PC-3 (cell line): ENCODE data around the gene CENPE. TPM values are rescaled to one million over a fixed set of nuclear protein-coding genes. Genes with fewer than 3 reads are reported as not detected.

Experiments
- ATAC-seq: fragments of 200-7000 bp; cut with Tn5 transposase; 2 replicates; pipeline ENCODE4 v1.9.1; 2020; ENCODE audit warnings: mild to moderate bottlenecking, moderate library complexity
- BruUV-seq: library from RNA; stranded (reverse); fragments of 400-500 nt; replicated peaks from 2 replicates; lab custom pipeline; 2021; lab: Mats Ljungman, UMichigan
- CTCF ChIA-PET: fragments of 300-600 bp; sonication (Branson Sonifier 250); formaldehyde crosslinking; loops from one replicate; lab custom pipeline; 2022; ENCODE audit warnings: antibody characterized with exemption; lab: Charles Lee
- POLR2A ChIA-PET: fragments of 300-600 bp; sonication (Branson Sonifier 250); formaldehyde crosslinking; loops from one replicate; lab custom pipeline; 2022; ENCODE audit warnings: antibody characterized with exemption; ENCODE audit not compliant: unreplicated experiment; lab: Charles Lee
- DNase-seq: peaks from one replicate; pipeline ENCODE4 v3.0.0-alpha.2; 2015
- H2AFZ ChIP-seq: fragments of 300-600 bp; sonication (generic); 2 replicates; pipeline ENCODE4 v1.6.0; 2016; ENCODE audit warnings: antibody characterized with exemption, low read length
- H3F3A ChIP-seq: fragments of 300-600 bp; sonication (generic); one replicate; pipeline ENCODE4 v1.6.0; 2017; ENCODE audit warnings: antibody characterized with exemption, low read length, control low read depth, mild to moderate bottlenecking; ENCODE audit not compliant: unreplicated experiment
- H3K27ac ChIP-seq: fragments of 300-600 bp; sonication (generic); 2 replicates; pipeline ENCODE4 v1.5.1; 2016; ENCODE audit warnings: mild to moderate bottlenecking, low read length
- H3K27me3 ChIP-seq: fragments of 300-600 bp; sonication (generic); 2 replicates; pipeline ENCODE4 v1.6.1; 2016; ENCODE audit warnings: low read length, mixed read lengths
- H3K36me3 ChIP-seq: fragments of 300-600 bp; sonication (generic); 2 replicates; pipeline ENCODE4 v1.6.1; 2016; ENCODE audit warnings: low read depth, mixed run types, low read length, mixed read lengths
- H3K4me1 ChIP-seq: fragments of 300-600 bp; sonication (generic); 2 replicates; pipeline ENCODE4 v1.5.1; 2016; ENCODE audit warnings: low read length; ENCODE audit not compliant: insufficient read depth
- H3K4me2 ChIP-seq: fragments of 300-600 bp; sonication (generic); 2 replicates; pipeline ENCODE4 v1.6.0; 2016; ENCODE audit warnings: low read length
- H3K4me3 ChIP-seq: fragments of 300-600 bp; sonication (generic); 2 replicates; pipeline ENCODE4 v1.5.1; 2016; ENCODE audit warnings: mild to moderate bottlenecking, low read length, mixed read lengths
- H3K79me2 ChIP-seq: fragments of 300-600 bp; sonication (generic); 2 replicates; pipeline ENCODE4 v1.6.1; 2017; ENCODE audit warnings: low read length, mixed read lengths
- H3K9ac ChIP-seq: fragments of 300-600 bp; sonication (generic); 2 replicates; pipeline ENCODE4 v1.6.0; 2016; ENCODE audit warnings: mild to moderate bottlenecking, low read length
- H3K9me2 ChIP-seq: fragments of 300-600 bp; sonication (generic); replicated peaks from 2 replicates; pipeline ENCODE4 v1.6.1; 2016; ENCODE audit warnings: mixed run types, low read length, mixed read lengths
- H3K9me3 ChIP-seq: fragments of 300-600 bp; sonication (generic); 2 replicates; pipeline ENCODE4 v1.6.1; 2016; ENCODE audit warnings: low read length, mixed read lengths
- H4K20me1 ChIP-seq: fragments of 300-600 bp; sonication (generic); 2 replicates; pipeline ENCODE4 v1.6.1; 2016; ENCODE audit warnings: low read length, mixed read lengths
- CTCF ChIP-seq: fragments of 300-600 bp; sonication (generic); conservative IDR thresholded peaks from 2 replicates; pipeline ENCODE4 v1.5.1; 2017; ENCODE audit warnings: antibody characterized with exemption, low read depth, mild to moderate bottlenecking, low read length
- EZH2 ChIP-seq: fragments of 300-600 bp; sonication (generic); IDR thresholded peaks from one replicate; pipeline ENCODE4 v1.6.1; 2017; ENCODE audit warnings: antibody characterized with exemption, mild to moderate bottlenecking, low read length; ENCODE audit not compliant: unreplicated experiment
- EZH2phosphoT487 ChIP-seq: fragments of 300-600 bp; sonication (generic); IDR thresholded peaks from 2 replicates; pipeline ENCODE4 v1.6.1; 2018; ENCODE audit warnings: mild to moderate bottlenecking, antibody characterized with exemption, low read length, borderline replicate concordance
- intact Hi-C: fragments of 100-400 bp; cut with micrococcal nuclease; formaldehyde crosslinking; loops from 2 replicates; pipeline ENCODE4 v1.9.0; 2023
- total RNA-seq: library from RNA; depleted of rRNA; stranded (reverse); fragments of >200 nt; gene quantifications from 2 replicates; pipeline ENCODE4 v1.2.3, GENCODE V29; 2014

Gene CENPE
- total RNA-seq, 1 experiment from 2014 or later: 17.3 TPM

GRCh38 chr4:103207673-103208072 is 9.5 kb upstream of the CENPE start:
- intact Hi-C loops: loop anchor here (5.0 kb wide), 1 partner anchor 425 kb away; no protein-coding TSS in a partner anchor
- H3K79me2 ChIP-seq: no peaks in the 10 kb centered on the region
- H3K9ac ChIP-seq: no peak overlapping the region
- DNase-seq (peak; percentile 2), ATAC-seq (no peak)
- no TSS peak for BruUV-seq
- TF ChIP-seq EZH2phosphoT487 (no peak), CTCF (peak; percentile 36; the same call in 1 of the 2 replicates), EZH2 (no peak)
- no peaks in the 10 kb centered on the region for H4K20me1 ChIP-seq
- no peaks in the 10 kb centered on the region for H3F3A ChIP-seq
- peak overlapping the region; percentile 38; the same call in 1 of the 2 replicates for H2AFZ ChIP-seq
- no peaks in the 10 kb centered on the region for H3K4me1 ChIP-seq
- POLR2A ChIA-PET: no interaction called here
- no peak overlapping the region for H3K27ac ChIP-seq
- no peaks in the 10 kb centered on the region for H3K9me2 ChIP-seq
- CTCF ChIA-PET: interaction anchor here (0.7 kb wide), 1 partner anchor 598 kb away, joined by 4 read pairs; no protein-coding TSS in a partner anchor
- no peak overlapping the region for H3K4me3 ChIP-seq
- no peaks in the 10 kb centered on the region for H3K27me3 ChIP-seq
- H3K9me3 ChIP-seq: no peaks in the 10 kb centered on the region
- no peak overlapping the region for H3K4me2 ChIP-seq
- no peaks in the 10 kb centered on the region for H3K36me3 ChIP-seq

GRCh38 chr4:103204111-103204510 is 6.0 kb upstream of the CENPE start:
- Histone ChIP-seq H3K36me3 (no peaks in the 10 kb centered on the region), H3K9me2 (no peaks in the 10 kb centered on the region), H3K9ac (no peak overlapping the region), H2AFZ (no peak overlapping the region), H3K9me3 (no peaks in the 10 kb centered on the region), H3K4me1 (no peaks in the 10 kb centered on the region), H4K20me1 (no peaks in the 10 kb centered on the region), H3K4me3 (no peak overlapping the region), H3K27me3 (no peaks in the 10 kb centered on the region), H3K27ac (no peak overlapping the region), H3K4me2 (no peak overlapping the region), H3F3A (no peaks in the 10 kb centered on the region), H3K79me2 (no peaks in the 10 kb centered on the region)
- TF ChIP-seq EZH2 (no peak), CTCF (peak; percentile 62)
- ATAC-seq (0 out of 2 replicates have a peak, but pooled peaks have one; percentile 45), DNase-seq (peak; percentile 40)
- ChIA-PET CTCF (interaction anchor here (1.4 kb wide), 1 partner anchor 582 kb away, joined by 5 read pairs; no protein-coding TSS in a partner anchor), POLR2A (interaction anchor here (0.7 kb wide), 1 partner anchor 91 kb away, joined by 4 read pairs; no protein-coding TSS in a partner anchor)
- intact Hi-C loops: loop anchor here (1.0 to 5.0 kb wide), 4 partner anchors 273 to 728 kb away; no protein-coding TSS in a partner anchor
- BruUV-seq: no TSS peak

GRCh38 chr4:103201724-103202123 is 3.6 kb upstream of the CENPE start:
- no peak overlapping the region for H3K4me3 ChIP-seq
- TF ChIP-seq CTCF (no peak), EZH2 (no peak), EZH2phosphoT487 (no peak)
- no peak overlapping the region for H3K9ac ChIP-seq
- no peaks in the 10 kb centered on the region for H3K9me2 ChIP-seq
- no peaks in the 10 kb centered on the region for H3K9me3 ChIP-seq
- DNase-seq (no peak), ATAC-seq (no peak)
- H3K4me2 ChIP-seq: no peak overlapping the region
- no peak overlapping the region for H2AFZ ChIP-seq
- H3K79me2 ChIP-seq: peaks cover 15% of the 10 kb centered on the region
- H3F3A ChIP-seq: no peaks in the 10 kb centered on the region
- no peak overlapping the region for H3K27ac ChIP-seq
- no TSS peak for BruUV-seq
- H3K27me3 ChIP-seq: no peaks in the 10 kb centered on the region
- intact Hi-C loops: loop anchor here (5.0 kb wide), 2 partner anchors 276 to 731 kb away; no protein-coding TSS in a partner anchor
- no peaks in the 10 kb centered on the region for H3K36me3 ChIP-seq
- H4K20me1 ChIP-seq: no peaks in the 10 kb centered on the region
- no peaks in the 10 kb centered on the region for H3K4me1 ChIP-seq
- ChIA-PET CTCF (no interaction called here), POLR2A (no interaction called here)
